ENCODE results near the gene ALK.

The ALK gene

GRCh38 chr2:29209551-29209950 lies 711.8 kb downstream of the ALK start:
- TF ChIP-seq CTCF (IDR thresholded peaks at IDR 0.05) = no peak

- no peak for TF ChIP-seq CTCF (IDR thresholded peaks at IDR 0.05)
Observed at GRCh38 chr2:29207352-29208148, 713.8 kb downstream of the ALK start.

- no peak for TF ChIP-seq CTCF (IDR thresholded peaks at IDR 0.05)
Observed at GRCh38 chr2:29206941-29207340, 714.4 kb downstream of the ALK start.

- TF ChIP-seq CTCF (IDR thresholded peaks at IDR 0.05) = no peak
Observed at GRCh38 chr2:29202819-29203495, 718.4 kb downstream of the ALK start.

GRCh38 chr2:29201979-29202378 lies 719.4 kb downstream of the ALK start:
- no peak for TF ChIP-seq CTCF (IDR thresholded peaks at IDR 0.05)

GRCh38 chr2:29196792-29197788 lies 724.3 kb downstream of the ALK start:
- peak; percentile 76 for TF ChIP-seq CTCF (IDR thresholded peaks at IDR 0.05)

- no peak for TF ChIP-seq CTCF (IDR thresholded peaks at IDR 0.05)
Observed at GRCh38 chr2:29195796-29196195, 725.6 kb downstream of the ALK start.

Measured in LNCAP (cell line).